Daoy (cell line): ENCODE results near the gene KICS2. TPM values are rescaled to one million over a fixed set of nuclear protein-coding genes. Genes with fewer than 3 reads are reported as not detected.
"Not testable (repeated sequence)": the region's sequence is repeated elsewhere in the genome, so short reads cannot be mapped to it uniquely, and the experiment has no call there.

Experiments
- DNase-seq: peaks from one replicate; pipeline ENCODE4 v3.0.0-alpha.2; 2015; ENCODE audit warnings: low read depth
- total RNA-seq: library from RNA; depleted of rRNA; stranded (reverse); fragments of >200 nt; shearing (Covaris generic); gene quantifications from 2 replicates; pipeline ENCODE4 v1.2.3, GENCODE V29; 2014; rRNA removed

Gene KICS2
- total RNA-seq, result 7.4 and 12.1 TPM in 2 replicates

DNA sequence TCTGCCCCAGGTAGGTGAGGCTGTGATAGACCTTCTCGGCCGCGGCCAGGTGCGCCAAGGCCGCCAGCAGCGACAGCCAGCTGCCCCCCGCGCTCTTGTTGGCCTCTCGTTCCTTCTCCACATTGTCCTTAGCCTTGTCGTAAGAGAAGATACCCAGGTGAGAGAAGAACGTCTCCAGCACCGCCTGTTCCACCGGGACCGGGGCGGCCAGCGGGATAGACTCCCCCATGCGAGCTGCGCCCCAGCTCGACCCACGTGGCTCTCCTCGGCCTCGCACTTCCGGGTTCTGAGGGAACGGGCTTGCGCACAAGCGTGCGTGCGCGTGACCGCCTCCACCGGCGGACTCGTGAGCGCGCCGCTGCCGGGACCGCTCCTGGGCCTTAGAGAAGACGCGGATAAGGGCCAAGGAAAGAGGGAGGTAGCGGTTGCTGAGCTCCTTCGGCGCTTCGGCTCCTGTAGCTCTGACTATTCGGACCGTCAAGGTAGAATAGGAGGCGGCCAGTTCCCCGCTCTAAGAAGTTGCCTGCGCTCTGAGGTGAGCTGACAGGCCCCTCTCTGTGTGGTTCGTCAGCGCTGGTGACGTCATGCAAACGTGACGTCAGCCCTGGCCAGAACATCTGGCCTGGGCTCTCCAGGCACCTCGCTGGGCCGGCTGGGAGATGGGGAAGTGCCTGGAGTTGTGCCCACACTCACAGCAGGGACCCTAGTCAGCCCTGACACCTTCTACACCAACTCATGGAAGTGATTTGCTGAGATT, at the start of gene KICS2:
KICS2 (minus strand) TSS at position 288 of the 757 bp plus-strand sequence; CDS start at position 229, 59 bp downstream.
- peak; percentile 98 for DNase-seq

- DNase-seq, result no peak
Measured at GRCh38 chr12:64270411-64270810, 48.3 kb upstream of the KICS2 start.

DNA sequence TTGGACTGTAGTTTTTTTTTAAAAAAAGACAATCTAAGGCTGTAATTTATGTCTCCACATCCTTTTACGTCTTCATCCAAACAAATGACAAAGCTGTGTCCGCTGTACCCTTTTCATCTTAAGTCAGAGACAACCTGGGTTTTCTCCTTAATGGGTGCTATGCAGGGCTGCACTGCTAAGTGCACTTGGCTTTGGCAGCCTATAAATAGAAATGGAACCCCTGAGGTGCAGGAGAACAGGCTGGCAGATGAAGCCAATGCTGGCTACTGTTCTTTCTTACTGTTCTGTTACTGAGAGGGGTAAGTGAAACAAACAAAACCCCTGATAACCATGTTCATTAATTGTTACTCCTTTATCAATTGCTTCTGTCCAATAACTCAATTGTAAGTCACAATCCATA, 47.1 kb upstream of the KICS2 start:
- no peak for DNase-seq

- DNase-seq, result no peak
Measured at GRCh38 chr12:64268409-64268808, 46.3 kb upstream of the KICS2 start.

DNA sequence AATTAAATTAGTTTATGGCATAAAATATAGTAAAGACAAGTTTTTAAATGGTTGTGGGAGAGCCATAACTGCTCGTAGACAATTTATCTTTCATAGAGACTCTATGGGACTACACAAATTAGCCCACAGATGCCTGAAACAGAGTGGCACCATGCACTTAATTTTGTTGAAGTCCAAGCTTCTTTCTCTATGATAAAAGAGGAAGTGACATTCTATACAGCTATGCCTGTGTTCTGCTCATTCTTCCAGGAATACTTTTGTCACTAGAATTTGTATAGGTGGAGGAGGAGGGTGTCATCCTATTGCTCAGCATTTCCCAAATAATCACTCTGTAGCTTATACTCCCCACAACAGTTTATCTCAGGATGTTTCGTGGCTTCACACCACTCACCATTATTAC, 43.7 kb upstream of the KICS2 start:
- no peak for DNase-seq

DNA sequence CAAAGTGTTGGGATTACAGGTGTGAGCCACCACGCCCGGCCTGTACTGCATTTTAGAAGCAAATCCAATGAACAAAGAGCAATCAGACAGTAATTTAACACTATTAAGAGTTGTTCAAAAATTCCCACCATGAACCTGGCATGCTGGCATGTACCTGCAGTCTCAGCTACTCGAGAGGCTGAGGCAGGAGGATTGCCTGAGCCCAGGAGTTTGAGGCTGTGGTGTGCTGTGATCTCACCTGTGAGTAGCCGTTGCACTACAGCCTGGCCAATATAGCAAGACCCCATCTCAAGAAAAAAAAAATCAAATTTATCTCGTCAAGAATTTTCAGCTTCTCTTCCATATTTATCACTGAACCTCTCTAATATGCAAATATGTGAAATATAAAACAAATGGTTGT, 39.7 kb upstream of the KICS2 start:
- no peak for DNase-seq

- DNase-seq, result no peak
Measured at GRCh38 chr12:64258576-64258975, 36.5 kb upstream of the KICS2 start.

- peak; percentile 50 for DNase-seq
Measured at GRCh38 chr12:64256166-64256800, 34.2 kb upstream of the KICS2 start.

DNA sequence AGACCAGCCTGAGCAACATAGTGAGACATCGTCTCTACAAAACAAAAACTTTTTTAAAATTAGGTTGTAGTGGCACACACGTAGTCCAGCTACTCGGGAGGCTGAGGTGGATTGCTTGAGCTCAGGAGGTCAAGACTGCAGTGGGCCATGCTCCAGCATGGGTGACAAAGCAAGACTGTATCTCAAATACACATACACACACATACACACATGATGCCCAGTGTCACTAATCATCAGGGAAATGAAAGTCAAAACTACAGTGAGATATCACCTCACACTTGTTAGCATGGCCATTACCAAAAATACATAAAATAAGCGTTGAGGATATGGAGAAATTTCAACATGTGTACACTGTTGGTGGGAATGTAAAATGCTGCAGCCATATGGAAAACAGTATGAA, 33.2 kb upstream of the KICS2 start:
- DNase-seq, result no peak

- DNase-seq, result no peak
Measured at GRCh38 chr12:64253356-64253755, 31.3 kb upstream of the KICS2 start.

DNA sequence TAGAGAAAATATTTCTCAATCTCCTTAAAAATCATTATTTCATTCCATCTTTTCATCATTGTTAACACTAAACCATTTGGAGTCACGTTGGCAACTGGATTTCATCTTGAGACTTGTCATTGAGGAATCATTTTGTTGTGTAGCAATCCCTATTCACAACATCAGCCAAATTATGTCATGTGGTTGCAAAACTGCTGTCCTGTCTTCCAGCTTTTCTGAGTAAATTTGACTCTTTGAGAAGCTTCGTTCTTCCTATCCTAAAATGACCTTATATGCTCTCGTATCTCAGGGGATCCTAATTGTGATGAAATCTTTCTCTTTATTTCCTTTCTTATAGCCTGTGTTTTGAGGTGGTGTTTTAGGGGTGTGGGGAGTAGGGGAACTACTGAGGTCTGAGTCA, 30.6 kb upstream of the KICS2 start:
- no peak for DNase-seq

GRCh38 chr12:64243809-64244208, 21.7 kb upstream of the KICS2 start:
- DNase-seq, result no peak

DNA sequence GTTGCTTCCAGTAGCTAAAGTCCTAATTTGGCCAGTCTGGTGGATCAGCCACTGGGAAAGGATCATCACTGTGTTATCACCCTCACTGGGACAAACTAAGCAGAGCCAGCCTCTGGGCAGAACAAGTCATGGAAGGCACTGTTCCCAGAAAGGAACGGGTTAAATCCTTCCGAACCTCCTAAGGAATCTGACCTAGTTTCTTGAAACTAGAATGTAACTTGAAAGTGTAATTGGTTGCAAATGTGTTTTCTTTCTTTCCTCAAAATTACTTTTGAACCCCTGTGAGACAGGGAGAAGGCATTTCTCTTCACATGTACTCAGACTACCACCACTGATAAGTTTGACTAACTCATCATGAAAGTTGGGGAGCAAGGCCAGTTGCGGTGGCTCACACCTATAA, 18.7 kb upstream of the KICS2 start:
- DNase-seq, result no peak

GRCh38 chr12:64237382-64237781, 15.3 kb upstream of the KICS2 start:
- DNase-seq, result no peak

GRCh38 chr12:64236549-64236948, 14.5 kb upstream of the KICS2 start:
- no peak for DNase-seq

- no peak for DNase-seq
Measured at GRCh38 chr12:64232196-64232595, 10.1 kb upstream of the KICS2 start.

GRCh38 chr12:64229796-64230195, 7.7 kb upstream of the KICS2 start:
- DNase-seq, result no peak

DNA sequence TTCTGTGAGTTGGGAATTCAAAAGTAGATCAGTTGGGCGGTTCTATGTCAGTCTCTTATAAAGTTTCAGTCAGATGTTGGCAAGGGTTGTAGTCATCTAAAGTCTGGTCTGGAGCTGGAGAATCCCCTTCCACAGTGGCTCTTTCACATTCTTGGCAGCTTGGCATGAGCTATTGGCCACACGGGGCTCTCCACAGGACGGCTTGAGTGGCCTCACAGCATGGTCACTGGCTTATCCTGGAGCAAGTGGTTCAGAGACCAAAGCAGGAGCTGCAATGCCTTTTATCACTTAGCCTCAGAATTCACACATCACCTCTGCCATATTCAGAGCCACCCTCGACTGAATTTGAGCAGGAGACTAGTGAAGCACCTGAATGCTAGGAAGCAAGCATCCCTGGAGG, 7.1 kb upstream of the KICS2 start:
- no peak for DNase-seq

DNA sequence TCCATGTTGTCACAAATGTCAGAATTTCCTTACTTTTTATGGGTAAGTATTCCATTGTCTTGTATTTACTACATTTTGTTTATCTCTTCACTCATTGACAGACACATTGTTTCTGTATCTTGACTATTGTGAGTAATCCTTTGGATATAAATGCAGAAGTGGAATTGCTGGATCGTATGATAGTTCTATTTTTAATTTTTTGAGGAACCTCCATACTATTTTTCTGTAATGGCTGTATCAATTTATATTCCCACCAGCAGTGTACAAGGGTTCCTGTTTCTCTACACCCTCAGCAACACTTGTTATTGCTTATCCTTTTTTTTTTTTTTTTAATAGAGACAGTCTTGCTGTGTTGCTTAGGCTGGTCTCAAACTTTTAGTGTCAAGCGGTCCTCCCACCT, 3.5 kb upstream of the KICS2 start:
- DNase-seq, result no peak

- peak; percentile 93 for DNase-seq
Measured at GRCh38 chr12:64221651-64222008, 466 bp downstream of the KICS2 start.

GRCh38 chr12:64220046-64220445, 2.0 kb downstream of the KICS2 start:
- DNase-seq, result no peak

DNA sequence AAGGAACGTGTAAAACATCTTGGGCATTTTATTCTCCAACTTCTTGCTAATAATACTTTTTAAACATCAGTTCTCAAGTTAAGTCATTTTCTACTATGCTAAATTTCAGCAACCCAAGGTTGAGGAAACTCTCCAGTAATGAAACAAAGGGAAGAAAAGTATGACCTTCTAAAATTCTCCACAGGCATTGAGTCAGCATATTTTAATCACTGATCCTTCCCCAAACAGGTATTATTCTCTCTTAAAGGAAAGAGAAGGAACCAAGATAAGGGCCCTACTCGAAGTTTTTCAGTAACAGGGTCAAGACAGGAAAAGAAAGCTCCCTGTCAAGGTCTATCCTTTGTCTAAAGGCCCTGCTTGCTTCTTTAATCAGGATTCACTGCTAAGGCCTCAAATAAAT, 3.0 kb downstream of the KICS2 start:
- no peak for DNase-seq

DNA sequence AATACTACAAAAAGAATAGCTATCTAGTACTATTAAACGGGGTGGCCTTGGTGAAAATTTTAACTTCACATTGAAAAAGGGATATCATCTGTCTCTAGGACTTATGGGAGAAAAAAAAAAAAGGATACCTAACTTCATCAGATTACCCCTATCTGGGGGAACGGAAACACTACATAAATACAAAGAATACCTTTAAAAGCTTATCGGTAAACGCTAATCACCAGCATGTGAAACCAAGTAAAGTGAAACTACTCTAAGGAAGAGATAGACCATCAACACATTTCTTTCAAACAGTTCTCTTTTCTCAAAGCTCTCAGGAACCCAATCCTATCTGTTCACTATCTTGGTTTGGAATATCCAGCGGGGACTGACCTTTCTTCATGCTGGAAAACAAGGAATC, 3.5 kb downstream of the KICS2 start:
- no peak for DNase-seq

DNA sequence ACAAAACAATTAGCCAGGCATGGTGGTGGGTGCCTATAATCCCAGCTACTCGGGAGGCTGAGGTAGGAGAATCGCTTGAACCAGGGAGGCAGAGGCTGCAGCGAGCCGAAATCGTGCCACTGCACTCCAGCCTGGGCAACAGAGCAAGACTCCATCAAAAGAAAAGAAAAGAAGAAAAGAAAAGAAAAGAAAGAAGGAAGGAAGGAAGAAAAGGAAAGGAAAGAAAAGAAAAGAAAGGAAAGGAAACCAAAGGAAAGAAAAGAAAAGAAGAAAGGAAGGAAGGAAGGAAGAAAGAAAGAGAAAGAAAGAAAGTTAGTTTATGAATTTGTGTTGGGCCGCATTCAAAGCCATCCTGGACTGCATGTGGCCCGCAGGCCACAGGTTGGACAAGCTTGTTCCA, 4.5 kb downstream of the KICS2 start:
- DNase-seq, result not testable (repeated sequence)
